ENCODE data around the gene CPSF4L.

DNA sequence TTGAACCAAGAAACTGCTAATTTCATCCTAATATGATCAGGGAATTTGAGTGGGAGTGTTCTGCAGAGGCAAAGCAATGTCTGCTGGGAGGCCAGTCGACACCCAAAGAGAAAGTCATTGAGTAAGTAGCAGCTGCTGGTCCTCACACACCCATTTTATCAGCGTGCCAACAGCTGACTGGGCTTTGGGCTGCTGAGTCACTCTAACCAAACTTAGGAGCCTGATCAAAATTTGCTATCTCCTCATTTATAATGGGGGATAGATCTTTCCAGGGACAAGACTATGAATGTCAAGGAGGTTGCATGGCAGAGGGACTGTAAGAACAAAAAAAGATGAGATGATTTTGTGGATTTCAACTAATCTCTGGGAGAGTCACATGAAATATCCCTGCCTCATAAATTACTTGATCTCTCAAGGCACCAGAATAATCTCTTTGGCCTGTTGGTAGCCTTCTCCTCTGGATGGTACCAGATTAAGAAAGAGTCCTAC lies 32.9 kb downstream of the CPSF4L start:
- TF ChIP-seq, protein P1, sequence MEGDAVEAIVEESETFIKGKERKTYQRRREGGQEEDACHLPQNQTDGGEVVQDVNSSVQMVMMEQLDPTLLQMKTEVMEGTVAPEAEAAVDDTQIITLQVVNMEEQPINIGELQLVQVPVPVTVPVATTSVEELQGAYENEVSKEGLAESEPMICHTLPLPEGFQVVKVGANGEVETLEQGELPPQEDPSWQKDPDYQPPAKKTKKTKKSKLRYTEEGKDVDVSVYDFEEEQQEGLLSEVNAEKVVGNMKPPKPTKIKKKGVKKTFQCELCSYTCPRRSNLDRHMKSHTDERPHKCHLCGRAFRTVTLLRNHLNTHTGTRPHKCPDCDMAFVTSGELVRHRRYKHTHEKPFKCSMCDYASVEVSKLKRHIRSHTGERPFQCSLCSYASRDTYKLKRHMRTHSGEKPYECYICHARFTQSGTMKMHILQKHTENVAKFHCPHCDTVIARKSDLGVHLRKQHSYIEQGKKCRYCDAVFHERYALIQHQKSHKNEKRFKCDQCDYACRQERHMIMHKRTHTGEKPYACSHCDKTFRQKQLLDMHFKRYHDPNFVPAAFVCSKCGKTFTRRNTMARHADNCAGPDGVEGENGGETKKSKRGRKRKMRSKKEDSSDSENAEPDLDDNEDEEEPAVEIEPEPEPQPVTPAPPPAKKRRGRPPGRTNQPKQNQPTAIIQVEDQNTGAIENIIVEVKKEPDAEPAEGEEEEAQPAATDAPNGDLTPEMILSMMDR (IDR thresholded peaks at IDR 0.05; ENCODE audit: poor library complexity), result no peak
- TF ChIP-seq EZH2 (IDR thresholded peaks at IDR 0.05; ENCODE audit: borderline replicate concordance), result no peak
